Upper lobe of left lung (tissue), 6 donors: ENCODE results near the gene CYTH3. TPM values are rescaled to one million over a fixed set of nuclear protein-coding genes. Genes with fewer than 3 reads are reported as not detected.

Source experiments
- ATAC-seq, 2 donors: fragments of 200-7000 bp; cut with Tn5 transposase; one replicate each; pipeline ENCODE4 v1.9.1; 2022; ENCODE audit warnings: mild to moderate bottlenecking in 2 of 2, moderate library complexity in 2 of 2; ENCODE audit not compliant: low FRiP score in 2 of 2
- DNase-seq, 2 donors: peaks; one replicate each; pipeline ENCODE4 v3.0.0-alpha.2; 2019 to 2020
- H3K27ac ChIP-seq, 4 donors: fragments of 200-600 bp; sonication (generic); one replicate each; pipeline ENCODE4 v1.5.1; 2016 to 2019
- H3K27me3 ChIP-seq, 4 donors: fragments of 200-600 bp; sonication (generic); one replicate each; pipeline ENCODE4 v1.5.1; 2017 to 2019
- H3K36me3 ChIP-seq, 4 donors: fragments of 200-600 bp; sonication (generic); one replicate each; pipeline ENCODE4 v1.5.1; 2016 to 2019
- H3K4me1 ChIP-seq, 4 donors: fragments of 200-600 bp; sonication (generic); one replicate each; pipeline ENCODE4 v1.5.1; 2018 to 2019
- H3K4me3 ChIP-seq, 4 donors: fragments of 200-600 bp; sonication (generic); one replicate each; pipeline ENCODE4 v1.5.1; 2017 to 2019; ENCODE audit warnings: mild to moderate bottlenecking in 2 of 4, moderate library complexity in 1 of 4
- H3K9me3 ChIP-seq, 4 donors: fragments of 200-600 bp; sonication (generic); one replicate each; pipeline ENCODE4 v1.5.1; 2018 to 2019
- CTCF ChIP-seq, 6 experiments: fragments of 450-650 bp in 4 of 6; fragments of 200-600 bp in 2 of 6; sonication (generic) in 2 of 6; IDR thresholded peaks; one replicate each; pipeline ENCODE4 v1.5.1; 2016 to 2019; ENCODE audit warnings: antibody characterized with exemption in 6 of 6
- EP300 ChIP-seq, 4 donors: sonication (generic); formaldehyde crosslinking; IDR thresholded peaks; one replicate each; pipeline ENCODE4 v1.5.1; 2017; ENCODE audit warnings: antibody characterized with exemption in 4 of 4, control low read depth in 2 of 4
- POLR2A ChIP-seq, 4 donors: fragments of 450-650 bp; IDR thresholded peaks; one replicate each; pipeline ENCODE4 v1.5.1; 2016 to 2017; ENCODE audit warnings: antibody characterized with exemption in 4 of 4, mild to moderate bottlenecking in 2 of 4
- POLR2AphosphoS5 ChIP-seq, 2 donors: sonication (generic); formaldehyde crosslinking; IDR thresholded peaks; one replicate each; pipeline ENCODE4 v1.5.1; 2017; ENCODE audit warnings: antibody characterized with exemption in 2 of 2
- WGBS, 2 donors: methylation state at CpG; one replicate each; pipeline ENCODE4 v1.1.5; 2017 to 2018; 5-methylcytosine and 5-hydroxymethylcytosine counted together
- total RNA-seq, 6 donors: library from RNA; depleted of rRNA in 4 of 6; stranded (reverse); fragments of >200 nt in 4 of 6; gene quantifications; one replicate each; pipeline versions ENCODE4 v1.1.0 to v1.2.1, GENCODE V29; 2016 to 2021
- donor health status: DM: no; HTN: no; CAD: no; lungs with moderate emphysema.
- donor health status: DM: no; HTN: yes; CAD: no; lungs with severe emphysema.

Gene CYTH3
- total RNA-seq, 6 donors from 2014 or later = 24.2 to 76.5 (median 32.9) TPM

- ATAC-seq (no peak), DNase-seq (no peak)
- Histone ChIP-seq H3K27ac (no peak overlapping the region), H3K36me3 (no peaks in the 10 kb centered on the region), H3K9me3 (no peaks in the 10 kb centered on the region), H3K27me3 (no peaks in the 10 kb centered on the region), H3K4me1 (peaks cover 0 to 3% (median 0%) of the 10 kb centered on the region in 4 donors), H3K4me3 (no peak overlapping the region)
- WGBS, 2 donors = 90 to 97% methylated on average over 10 of the region's 10 CpGs
- TF ChIP-seq POLR2AphosphoS5 (IDR thresholded peaks at IDR 0.05) = no peak
- no peak for TF ChIP-seq EP300 (IDR thresholded peaks at IDR 0.05)
- TF ChIP-seq POLR2A (IDR thresholded peaks at IDR 0.05) = no peak
- TF ChIP-seq CTCF (IDR thresholded peaks at IDR 0.05) = no peak
These were observed 70.3 kb downstream of the CYTH3 start for GRCh38 chr7:6202117-6202516.

- no peak overlapping the region for H3K27ac ChIP-seq
- peaks cover 0 to 2% (median 0%) of the 10 kb centered on the region in 4 donors for H3K4me1 ChIP-seq
- H3K9me3 ChIP-seq = no peaks in the 10 kb centered on the region
- TF ChIP-seq POLR2AphosphoS5 (IDR thresholded peaks at IDR 0.05) (no peak), CTCF (IDR thresholded peaks at IDR 0.05) (no peak)
- H3K4me3 ChIP-seq = no peak overlapping the region
- WGBS, 2 donors = 93 to 96% methylated on average over 5 to 11 of the region's 11 CpGs
- H3K36me3 ChIP-seq = no peaks in the 10 kb centered on the region
- no peak for DNase-seq
- no peaks in the 10 kb centered on the region for H3K27me3 ChIP-seq
- no peak for ATAC-seq
These were observed 71.5 kb downstream of the CYTH3 start for GRCh38 chr7:6200971-6201370.

- H3K27ac ChIP-seq = no peak overlapping the region
- ATAC-seq (no peak), DNase-seq (no peak)
- no peak overlapping the region for H3K4me3 ChIP-seq
- TF ChIP-seq EP300 (IDR thresholded peaks at IDR 0.05) (no peak), CTCF (IDR thresholded peaks at IDR 0.05) (no peak)
- no peaks in the 10 kb centered on the region for H3K9me3 ChIP-seq
- no peaks in the 10 kb centered on the region for H3K4me1 ChIP-seq
- WGBS, 2 donors = 64 to 70% methylated on average over 4 of the region's 4 CpGs
- no peaks in the 10 kb centered on the region for H3K27me3 ChIP-seq
- H3K36me3 ChIP-seq = no peaks in the 10 kb centered on the region
These were observed 73.5 kb downstream of the CYTH3 start for GRCh38 chr7:6198689-6199595.

GRCh38 chr7:6197801-6198551 is 74.4 kb downstream of the CYTH3 start:
- Histone ChIP-seq H3K4me1 (no peaks in the 10 kb centered on the region), H3K36me3 (no peaks in the 10 kb centered on the region), H3K27me3 (no peaks in the 10 kb centered on the region), H3K4me3 (no peak overlapping the region), H3K9me3 (no peaks in the 10 kb centered on the region), H3K27ac (no peak overlapping the region)
- no peak for ATAC-seq
- no peak for DNase-seq
- WGBS, 2 donors = 75 to 85% methylated on average over 8 of the region's 8 CpGs
- no peak for TF ChIP-seq CTCF (IDR thresholded peaks at IDR 0.05)
- no peak for TF ChIP-seq POLR2A (IDR thresholded peaks at IDR 0.05)
- TF ChIP-seq POLR2AphosphoS5 (IDR thresholded peaks at IDR 0.05) = no peak
- no peak for TF ChIP-seq EP300 (IDR thresholded peaks at IDR 0.05)
